Panc1 (cell line): Measurements from ENCODE around the gene ATP4A. TPM values are rescaled to one million over a fixed set of nuclear protein-coding genes. Genes with fewer than 3 reads are reported as not detected.

Source experiments
- ATAC-seq: fragments of 200-7000 bp; cut with Tn5 transposase; 2 replicates; pipeline ENCODE4 v1.9.1; 2020; ENCODE audit warnings: mild to moderate bottlenecking, moderate library complexity
- BruUV-seq: library from RNA; stranded (reverse); fragments of 400-500 nt; replicated peaks from 2 replicates; lab custom pipeline; 2021; lab: Mats Ljungman, UMichigan
- CTCF ChIA-PET: fragments of 300-600 bp; sonication (Branson Sonifier 250); formaldehyde crosslinking; loops from one replicate; lab custom pipeline; 2022; ENCODE audit warnings: antibody characterized with exemption; lab: Charles Lee
- POLR2A ChIA-PET: fragments of 300-600 bp; sonication (Branson Sonifier 250); formaldehyde crosslinking; loops from one replicate; lab custom pipeline; 2022; ENCODE audit warnings: antibody characterized with exemption; lab: Charles Lee
- DNase-seq: peaks from one replicate; pipeline ENCODE4 v3.0.0-alpha.2; 2010; ENCODE audit warnings: low read depth, low spot score
- H3K27ac ChIP-seq: 2 replicates; pipeline ENCODE4 v1.5.1; 2011; ENCODE audit warnings: mild to moderate bottlenecking, low read length, inconsistent platforms
- H3K27me3 ChIP-seq: fragments of 200-500 bp; sonication (Bioruptor generic); 2 replicates; pipeline ENCODE4 v1.6.0; 2014; ENCODE audit warnings: low read length, inconsistent platforms; ENCODE audit not compliant: control insufficient read depth, insufficient read depth
- H3K36me3 ChIP-seq: fragments of 200-500 bp; sonication (Bioruptor generic); 2 replicates; pipeline ENCODE4 v1.5.1; 2014; ENCODE audit warnings: inconsistent platforms, mild to moderate bottlenecking, low read length, moderate library complexity; ENCODE audit not compliant: control insufficient read depth, insufficient read depth
- H3K4me1 ChIP-seq: 2 replicates; pipeline ENCODE4 v1.5.1; 2011; ENCODE audit warnings: inconsistent platforms, mild to moderate bottlenecking, low read length, moderate library complexity; ENCODE audit not compliant: control insufficient read depth, insufficient read depth
- H3K4me3 ChIP-seq, 2 experiments: 2 replicates each; pipeline ENCODE4 v1.5.1; 2011 to 2012; ENCODE audit warnings: low read depth in 2 of 2, low read length in 2 of 2, mild to moderate bottlenecking in 2 of 2, inconsistent platforms in 1 of 2, moderate library complexity in 1 of 2
- H3K9me3 ChIP-seq: fragments of 200-500 bp; sonication (Bioruptor generic); 2 replicates; pipeline ENCODE4 v1.5.1; 2014; ENCODE audit warnings: low read depth, mild to moderate bottlenecking, inconsistent platforms, low read length, moderate library complexity; ENCODE audit not compliant: control insufficient read depth, insufficient read depth
- POLR2AphosphoS5 ChIP-seq: IDR thresholded peaks from 2 replicates; pipeline ENCODE4 v1.6.1; 2012; ENCODE audit warnings: mild to moderate bottlenecking, low read depth, low read length, moderate library complexity
- SIN3A ChIP-seq: IDR thresholded peaks from 2 replicates; pipeline ENCODE4 v1.6.1; 2012; ENCODE audit warnings: low read depth, mild to moderate bottlenecking, low read length, moderate library complexity, borderline replicate concordance; ENCODE audit not compliant: insufficient read depth
- TCF7L2 ChIP-seq: IDR thresholded peaks from 2 replicates; pipeline ENCODE4 v1.6.1; 2011; ENCODE audit warnings: mild to moderate bottlenecking, low read depth, low read length, inconsistent platforms
- in situ Hi-C: cut with HindIII; loops from 2 replicates; pipeline ENCODE4 v1.10.0; 2016; ENCODE audit warnings: low sequenced_read_pairs, low pct_unique_long_range_greater_than_20kb
- intact Hi-C: fragments of 100-400 bp; cut with micrococcal nuclease; formaldehyde crosslinking; loops from one replicate; pipeline ENCODE4 v1.10.0; 2022; ENCODE audit not compliant: unreplicated experiment
- total RNA-seq: library from RNA; stranded (reverse); gene quantifications from one replicate; pipeline ENCODE4 v1.2.1, GENCODE V29; 2021; ENCODE audit not compliant: unreplicated experiment
- TF ChIP-seq, protein P1 (sequence below), 2 experiments: IDR thresholded peaks; 2 replicates each; pipeline ENCODE4 v1.6.1; 2011 to 2012; ENCODE audit warnings: low read depth in 2 of 2, control low read depth in 1 of 2, low read length in 1 of 2, mild to moderate bottlenecking in 1 of 2, moderate library complexity in 1 of 2; ENCODE audit not compliant: insufficient read depth in 1 of 2
- TF ChIP-seq, protein P2 (sequence below): fragments of 450-650 bp; IDR thresholded peaks from 2 replicates; pipeline ENCODE4 v1.5.1; 2017; ENCODE audit warnings: mild to moderate bottlenecking

The ATP4A gene
- total RNA-seq, 1 experiment from 2014 or later = not detected

DNA sequence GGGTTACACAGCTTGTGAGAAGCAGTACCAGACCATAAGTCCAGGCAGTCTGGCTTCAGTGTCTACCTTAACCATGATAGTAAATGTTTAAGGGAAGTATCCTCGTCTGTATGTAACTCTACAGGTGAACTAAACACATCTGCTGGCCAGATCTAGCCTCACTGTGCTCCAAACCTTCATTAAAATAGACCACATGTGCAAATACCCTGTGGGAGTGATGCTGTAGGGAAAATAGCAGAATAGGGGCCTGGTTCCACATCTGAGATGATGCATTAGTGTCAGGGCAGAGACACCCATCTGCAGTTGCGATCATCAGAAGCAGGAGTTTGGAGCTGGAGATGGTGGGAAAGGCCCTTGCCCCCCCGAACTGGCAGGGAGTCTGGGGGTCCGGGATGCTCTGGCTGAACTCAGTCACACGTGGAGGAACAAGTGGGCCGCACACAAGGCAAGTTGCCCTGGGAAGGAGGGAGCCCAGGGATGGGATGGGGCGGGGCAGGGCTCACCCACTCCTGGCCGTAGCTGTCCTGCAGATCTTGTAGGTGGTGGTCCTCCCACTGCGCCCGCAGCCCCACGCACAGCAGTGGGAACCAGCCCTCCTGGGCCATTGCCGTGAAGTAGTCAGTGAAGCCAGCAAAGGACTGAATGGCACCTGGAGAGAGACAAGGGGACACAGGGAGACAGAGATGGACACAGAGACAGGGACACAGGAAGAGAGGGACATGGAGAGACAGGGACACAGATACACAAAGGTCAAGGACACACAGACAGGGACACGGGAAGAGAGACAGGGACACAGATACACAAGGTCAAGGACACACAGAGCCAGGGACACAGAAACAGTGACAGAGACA is 10.7 kb downstream of the ATP4A start:
- CTCF ChIA-PET = interaction anchor here (0.6 to 0.9 kb wide), 2 partner anchors 89 to 199 kb away, joined by 3 to 5 read pairs; no protein-coding TSS in a partner anchor
- in situ Hi-C loops = no loop called here
- POLR2A ChIA-PET = no interaction called here
- no peaks in the 10 kb centered on the region for H3K9me3 ChIP-seq
- no peaks in the 10 kb centered on the region for H3K27me3 ChIP-seq
- TF ChIP-seq TCF7L2 (no peak), POLR2AphosphoS5 (no peak), SIN3A (no peak)
- TF ChIP-seq, protein P1, sequence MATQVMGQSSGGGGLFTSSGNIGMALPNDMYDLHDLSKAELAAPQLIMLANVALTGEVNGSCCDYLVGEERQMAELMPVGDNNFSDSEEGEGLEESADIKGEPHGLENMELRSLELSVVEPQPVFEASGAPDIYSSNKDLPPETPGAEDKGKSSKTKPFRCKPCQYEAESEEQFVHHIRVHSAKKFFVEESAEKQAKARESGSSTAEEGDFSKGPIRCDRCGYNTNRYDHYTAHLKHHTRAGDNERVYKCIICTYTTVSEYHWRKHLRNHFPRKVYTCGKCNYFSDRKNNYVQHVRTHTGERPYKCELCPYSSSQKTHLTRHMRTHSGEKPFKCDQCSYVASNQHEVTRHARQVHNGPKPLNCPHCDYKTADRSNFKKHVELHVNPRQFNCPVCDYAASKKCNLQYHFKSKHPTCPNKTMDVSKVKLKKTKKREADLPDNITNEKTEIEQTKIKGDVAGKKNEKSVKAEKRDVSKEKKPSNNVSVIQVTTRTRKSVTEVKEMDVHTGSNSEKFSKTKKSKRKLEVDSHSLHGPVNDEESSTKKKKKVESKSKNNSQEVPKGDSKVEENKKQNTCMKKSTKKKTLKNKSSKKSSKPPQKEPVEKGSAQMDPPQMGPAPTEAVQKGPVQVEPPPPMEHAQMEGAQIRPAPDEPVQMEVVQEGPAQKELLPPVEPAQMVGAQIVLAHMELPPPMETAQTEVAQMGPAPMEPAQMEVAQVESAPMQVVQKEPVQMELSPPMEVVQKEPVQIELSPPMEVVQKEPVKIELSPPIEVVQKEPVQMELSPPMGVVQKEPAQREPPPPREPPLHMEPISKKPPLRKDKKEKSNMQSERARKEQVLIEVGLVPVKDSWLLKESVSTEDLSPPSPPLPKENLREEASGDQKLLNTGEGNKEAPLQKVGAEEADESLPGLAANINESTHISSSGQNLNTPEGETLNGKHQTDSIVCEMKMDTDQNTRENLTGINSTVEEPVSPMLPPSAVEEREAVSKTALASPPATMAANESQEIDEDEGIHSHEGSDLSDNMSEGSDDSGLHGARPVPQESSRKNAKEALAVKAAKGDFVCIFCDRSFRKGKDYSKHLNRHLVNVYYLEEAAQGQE (IDR thresholded peaks at IDR 0.05; ENCODE audit: insufficient read depth in 1 of 2, low read depth in 2 of 2, low read length in 1 of 2) = no peak
- TF ChIP-seq, protein P2, sequence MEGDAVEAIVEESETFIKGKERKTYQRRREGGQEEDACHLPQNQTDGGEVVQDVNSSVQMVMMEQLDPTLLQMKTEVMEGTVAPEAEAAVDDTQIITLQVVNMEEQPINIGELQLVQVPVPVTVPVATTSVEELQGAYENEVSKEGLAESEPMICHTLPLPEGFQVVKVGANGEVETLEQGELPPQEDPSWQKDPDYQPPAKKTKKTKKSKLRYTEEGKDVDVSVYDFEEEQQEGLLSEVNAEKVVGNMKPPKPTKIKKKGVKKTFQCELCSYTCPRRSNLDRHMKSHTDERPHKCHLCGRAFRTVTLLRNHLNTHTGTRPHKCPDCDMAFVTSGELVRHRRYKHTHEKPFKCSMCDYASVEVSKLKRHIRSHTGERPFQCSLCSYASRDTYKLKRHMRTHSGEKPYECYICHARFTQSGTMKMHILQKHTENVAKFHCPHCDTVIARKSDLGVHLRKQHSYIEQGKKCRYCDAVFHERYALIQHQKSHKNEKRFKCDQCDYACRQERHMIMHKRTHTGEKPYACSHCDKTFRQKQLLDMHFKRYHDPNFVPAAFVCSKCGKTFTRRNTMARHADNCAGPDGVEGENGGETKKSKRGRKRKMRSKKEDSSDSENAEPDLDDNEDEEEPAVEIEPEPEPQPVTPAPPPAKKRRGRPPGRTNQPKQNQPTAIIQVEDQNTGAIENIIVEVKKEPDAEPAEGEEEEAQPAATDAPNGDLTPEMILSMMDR = no peak
- H3K4me1 ChIP-seq = no peaks in the 10 kb centered on the region
- DNase-seq = no peak
- no peaks in the 10 kb centered on the region for H3K36me3 ChIP-seq
- H3K27ac ChIP-seq = no peak overlapping the region
- H3K4me3 ChIP-seq = no peak overlapping the region
- BruUV-seq = no TSS peak
- intact Hi-C loops = loop anchor here (10.0 kb wide), 1 partner anchor 162 kb away; the partner anchor contains the start of gene KMT2B
- no peak for ATAC-seq

DNA sequence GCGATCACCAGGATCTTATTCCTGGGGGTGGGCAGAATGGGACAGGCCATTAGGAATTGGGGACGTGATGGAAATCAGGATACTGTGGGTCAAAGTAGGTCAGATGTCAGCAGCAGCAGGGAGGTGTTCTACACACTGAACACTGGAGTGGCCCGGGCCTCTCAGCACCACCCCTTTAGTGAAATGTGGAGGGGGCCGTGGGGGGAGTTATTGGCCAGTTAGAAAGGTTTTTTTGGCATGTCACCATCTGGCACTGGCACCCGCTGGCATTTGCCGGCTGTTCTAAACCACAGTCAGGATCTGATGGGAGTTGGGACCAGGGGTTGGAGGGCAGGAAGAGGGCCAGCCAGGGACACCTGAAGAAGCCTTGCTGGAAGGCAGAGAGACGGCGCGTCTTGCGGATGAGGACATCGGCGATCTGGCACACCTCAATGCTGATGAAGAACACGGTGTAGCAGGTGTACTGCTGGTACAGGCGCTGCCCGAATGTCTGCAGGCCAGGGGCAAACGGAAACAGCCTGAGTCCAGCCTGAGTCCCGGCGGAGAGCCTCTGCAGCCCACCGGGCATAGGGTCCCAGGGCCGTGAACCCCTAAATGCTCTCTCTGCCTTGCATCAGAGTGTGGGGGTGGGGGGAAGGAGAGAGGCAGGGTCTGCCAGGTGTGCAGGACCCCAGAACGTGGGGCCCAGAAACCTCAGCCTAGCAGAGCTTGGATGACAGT is 12.2 kb downstream of the ATP4A start:
- Histone ChIP-seq H3K36me3 (no peaks in the 10 kb centered on the region; the same call in 1 of the 2 replicates), H3K4me3 (no peak overlapping the region), H3K4me1 (peaks cover 5% of the 10 kb centered on the region), H3K9me3 (no peaks in the 10 kb centered on the region), H3K27me3 (no peaks in the 10 kb centered on the region), H3K27ac (no peak overlapping the region)
- ChIA-PET POLR2A (no interaction called here), CTCF (interaction anchor here (0.9 kb wide), 1 partner anchor 198 kb away, joined by 3 read pairs; no protein-coding TSS in a partner anchor)
- TF ChIP-seq SIN3A (no peak), TCF7L2 (no peak), POLR2AphosphoS5 (no peak)
- TF ChIP-seq, protein P1 (IDR thresholded peaks at IDR 0.05; ENCODE audit: insufficient read depth in 1 of 2, low read depth in 2 of 2, low read length in 1 of 2) = no peak
- TF ChIP-seq, protein P2 = no peak
- intact Hi-C loops (loop anchor here (10.0 kb wide), 1 partner anchor 164 kb away; the partner anchor contains the start of gene KMT2B), in situ Hi-C loops (no loop called here)
- BruUV-seq = no TSS peak
- DNase-seq (no peak), ATAC-seq (no peak)
